Tongue (tissue), 2 donors: ENCODE results near the gene LMOD2. TPM values are rescaled to one million over a fixed set of nuclear protein-coding genes. Genes with fewer than 3 reads are reported as not detected.

Experiments
- DNase-seq: peaks from one replicate; pipeline ENCODE4 v3.0.0-alpha.2; 2015
- total RNA-seq: library from RNA; depleted of rRNA; stranded (reverse); fragments of >200 nt; gene quantifications from one replicate; pipeline ENCODE4 v1.2.3, GENCODE V29; 2014

The LMOD2 gene
- total RNA-seq, 1 donor from 2014 or later: 135 TPM

DNA sequence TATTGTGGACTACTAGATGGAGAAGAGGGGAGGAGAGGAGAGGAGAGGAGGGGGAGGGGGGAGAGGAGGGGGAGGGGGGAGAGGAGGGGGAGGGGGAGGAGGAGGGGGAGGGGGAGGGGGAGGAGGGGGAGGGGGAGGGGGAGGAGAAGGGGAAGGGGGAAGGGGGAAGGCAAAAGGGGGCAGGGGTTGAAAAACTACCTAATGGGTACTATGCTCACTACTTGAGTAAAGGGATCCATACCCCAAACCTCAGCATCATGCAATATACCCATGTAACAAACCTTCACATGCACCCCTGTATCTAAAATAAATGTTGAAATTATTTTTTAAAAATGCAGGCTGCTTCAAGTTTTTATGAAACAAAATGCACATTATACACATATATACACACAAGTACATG is 15.1 kb upstream of the LMOD2 start:
- no peak for DNase-seq

- no peak for DNase-seq
These were observed 13.8 kb upstream of the LMOD2 start for GRCh38 chr7:123641901-123642300.

DNA sequence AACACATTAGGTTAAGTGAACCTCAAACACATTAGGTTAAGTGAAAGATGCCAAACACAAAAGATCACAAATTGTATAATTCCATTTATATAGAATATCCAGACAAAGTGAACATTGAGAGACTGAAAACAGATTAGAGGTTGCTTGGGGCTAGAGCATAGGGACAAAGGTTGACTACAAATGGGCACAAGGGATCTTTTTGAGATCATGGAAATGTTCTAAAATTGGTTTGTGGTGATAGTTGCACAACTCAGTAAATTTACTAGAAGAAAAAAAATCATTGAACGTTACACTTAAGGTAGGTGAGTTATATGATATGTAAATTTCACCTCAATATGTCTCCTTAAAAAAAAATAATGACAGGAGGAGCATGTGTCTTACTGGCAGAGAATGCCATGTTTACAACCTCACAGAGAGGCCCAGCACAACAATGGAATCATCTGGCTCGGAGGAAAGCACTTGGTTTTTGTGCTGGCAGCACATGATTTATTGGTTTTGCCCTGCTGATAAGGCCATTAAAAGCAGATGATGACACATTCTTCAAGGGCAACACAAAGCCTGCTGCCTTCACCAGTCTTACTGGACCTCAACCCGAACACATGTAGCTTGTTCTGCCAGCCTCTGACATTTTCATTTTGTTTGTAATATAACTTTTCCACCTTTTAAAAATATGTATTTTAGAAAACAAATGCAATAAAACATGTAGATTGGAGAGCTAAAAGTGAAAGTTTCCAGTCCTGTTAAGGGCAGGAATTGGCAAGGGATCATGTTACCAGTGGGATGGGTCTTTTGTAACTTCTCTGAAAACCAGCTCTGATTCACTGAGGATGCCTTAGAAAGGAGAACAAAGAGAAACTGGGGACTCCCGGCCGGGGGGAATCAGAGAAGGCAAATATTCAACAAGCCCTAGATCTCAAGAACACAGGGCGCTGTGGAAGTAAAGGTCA is 11.9 kb upstream of the LMOD2 start:
- DNase-seq: peak; percentile 21

GRCh38 chr7:123645516-123645915 is 10.2 kb upstream of the LMOD2 start:
- peak; percentile 43 for DNase-seq

DNA sequence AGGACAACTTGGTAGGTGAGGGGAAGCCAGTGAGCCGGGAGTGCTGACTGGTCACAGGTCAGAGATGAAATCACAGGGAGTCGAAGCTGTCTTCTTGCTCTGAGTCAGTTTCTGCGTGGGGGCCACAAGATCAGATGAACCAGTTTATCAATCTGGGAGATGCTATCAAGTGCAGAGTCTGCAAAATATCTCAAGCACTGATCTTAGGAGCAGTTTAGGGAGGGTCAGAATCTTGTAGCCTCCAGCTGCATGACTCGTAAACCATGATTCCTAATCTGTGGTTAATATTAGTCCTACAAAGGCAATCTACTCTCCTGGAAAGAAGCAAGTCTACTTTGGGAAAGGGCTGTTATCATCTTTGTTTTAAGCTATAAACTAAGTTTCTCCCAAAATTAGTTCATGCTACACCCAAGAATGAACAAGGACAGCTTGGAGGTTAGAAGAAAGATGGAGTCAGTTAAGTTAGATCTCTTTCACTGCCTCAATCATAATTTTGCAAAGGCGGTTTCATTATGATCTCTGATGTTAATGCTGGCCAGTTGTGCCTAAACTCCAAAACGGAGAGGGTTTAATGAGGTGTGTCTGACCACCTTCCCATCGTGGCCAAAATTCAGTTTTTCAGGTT is 8.4 kb upstream of the LMOD2 start:
- DNase-seq: no peak

DNA sequence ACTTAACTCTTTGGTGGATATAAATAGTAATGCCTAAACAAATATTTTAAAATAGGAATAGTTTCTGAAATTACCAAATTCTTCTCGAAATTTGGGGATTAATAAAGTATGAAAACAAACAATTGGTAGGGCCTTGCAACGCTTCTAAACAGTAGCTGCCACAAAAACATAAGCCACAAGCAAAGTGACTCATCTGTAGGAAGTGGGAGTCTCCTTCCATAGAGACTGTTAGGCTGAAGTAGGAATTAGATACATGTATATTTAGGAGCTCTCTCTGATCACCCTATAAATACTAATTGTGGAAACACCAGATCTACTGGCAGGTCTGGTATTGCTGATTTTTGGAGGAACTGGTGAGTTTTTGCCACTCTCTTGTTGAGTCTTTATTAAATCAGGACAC is 5.7 kb upstream of the LMOD2 start:
- DNase-seq: no peak

GRCh38 chr7:123650595-123650994 is 5.1 kb upstream of the LMOD2 start:
- DNase-seq: no peak

GRCh38 chr7:123652406-123652805 is 3.3 kb upstream of the LMOD2 start:
- DNase-seq: no peak

DNA sequence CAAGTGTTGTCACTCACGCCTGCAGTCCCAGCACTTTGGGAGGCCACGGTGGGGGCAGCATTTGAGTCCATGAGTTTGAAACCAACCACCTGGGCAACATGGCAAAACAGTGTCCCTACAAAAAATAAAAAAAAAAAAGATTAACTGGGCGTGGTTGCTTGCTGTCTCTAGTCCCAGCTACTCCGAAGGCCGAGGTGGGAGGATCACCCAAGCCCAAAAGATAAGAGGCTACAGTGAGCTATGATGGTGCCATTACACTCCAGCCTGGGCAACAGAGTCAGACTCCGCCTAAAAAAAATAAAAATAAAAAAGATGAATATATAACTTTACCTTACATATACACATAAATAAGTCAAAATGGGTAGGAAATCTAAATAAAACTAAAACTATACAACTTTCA is 2.5 kb upstream of the LMOD2 start:
- no peak for DNase-seq

DNA sequence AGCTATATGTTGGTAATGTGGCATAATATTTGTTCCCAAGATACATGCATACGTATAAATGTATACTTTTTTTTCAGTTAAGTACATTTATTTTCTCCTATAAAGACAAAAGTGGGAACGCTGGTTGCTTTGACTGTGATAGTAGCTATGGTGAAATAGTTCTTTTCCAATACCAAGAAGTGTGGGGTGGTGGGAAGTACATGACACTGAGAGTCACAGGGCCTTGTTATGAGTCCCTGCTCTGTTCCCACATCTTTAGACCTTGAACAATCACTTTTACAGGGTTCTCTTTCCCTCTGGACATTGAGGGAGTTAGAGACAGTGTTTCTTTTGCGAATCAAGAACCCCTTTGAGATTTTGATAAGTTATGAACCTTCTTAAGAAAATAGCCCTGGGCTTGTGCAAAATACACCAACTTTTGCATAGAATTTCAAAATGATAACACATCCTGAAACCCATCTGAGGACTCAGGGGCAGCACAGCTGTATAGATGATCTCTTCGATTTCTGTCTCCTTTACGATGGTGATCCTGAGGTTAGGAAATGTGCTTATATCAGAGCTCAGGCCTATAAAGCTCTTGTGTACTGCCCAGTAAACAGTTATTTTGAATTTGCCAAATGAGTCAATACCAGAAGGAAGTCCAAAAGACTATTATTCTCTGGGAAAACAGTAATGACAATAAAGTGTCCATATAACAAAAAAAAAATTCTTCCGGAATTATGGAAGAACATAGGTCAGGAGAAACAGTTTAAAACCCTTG is 1.1 kb downstream of the LMOD2 start:
- no peak for DNase-seq

- peak; percentile 31 for DNase-seq
These were observed 1.6 kb downstream of the LMOD2 start for GRCh38 chr7:123657304-123657685.

GRCh38 chr7:123658023-123658422 is 2.4 kb downstream of the LMOD2 start:
- DNase-seq: no peak

DNA sequence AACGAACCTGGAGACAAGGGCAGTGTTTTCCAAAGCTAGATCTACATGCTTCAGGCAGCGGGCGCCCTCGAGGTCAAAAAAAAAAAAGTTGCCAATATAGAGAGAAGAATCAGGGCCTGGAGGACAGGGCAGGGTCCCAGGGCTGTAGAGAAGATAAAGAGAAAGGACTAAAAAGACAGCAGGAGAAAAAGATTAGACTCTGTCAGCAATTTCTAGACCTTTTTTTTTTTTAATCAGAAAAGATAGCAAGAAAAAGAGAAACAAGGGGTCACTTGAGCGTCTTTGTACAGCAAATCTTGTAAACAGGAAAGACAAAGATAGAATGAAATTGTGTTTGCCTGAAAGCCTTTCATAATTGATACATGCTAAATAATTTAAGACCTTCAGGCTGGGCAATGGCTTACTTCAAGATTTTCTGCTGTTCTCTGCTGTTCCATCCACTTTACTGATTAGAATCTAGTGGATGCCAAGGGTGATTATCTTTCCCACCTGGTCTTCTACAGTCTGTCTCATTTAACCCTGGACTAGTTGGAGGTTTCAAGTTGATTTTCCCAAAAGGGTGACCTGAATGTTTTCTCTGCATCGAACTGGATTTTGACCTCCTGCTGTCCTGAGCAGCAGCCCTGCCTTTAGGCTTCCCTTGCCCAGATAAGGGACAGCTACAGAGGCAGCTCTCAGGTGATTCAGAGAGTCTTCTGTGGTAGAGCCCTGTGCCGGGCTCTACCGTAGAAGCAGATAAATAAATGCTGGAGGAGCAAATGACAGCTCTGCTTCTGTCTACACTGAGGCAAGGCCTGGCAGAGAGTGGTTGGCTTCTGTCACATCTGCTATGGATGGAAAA is 5.1 kb downstream of the LMOD2 start:
- DNase-seq: no peak

DNA sequence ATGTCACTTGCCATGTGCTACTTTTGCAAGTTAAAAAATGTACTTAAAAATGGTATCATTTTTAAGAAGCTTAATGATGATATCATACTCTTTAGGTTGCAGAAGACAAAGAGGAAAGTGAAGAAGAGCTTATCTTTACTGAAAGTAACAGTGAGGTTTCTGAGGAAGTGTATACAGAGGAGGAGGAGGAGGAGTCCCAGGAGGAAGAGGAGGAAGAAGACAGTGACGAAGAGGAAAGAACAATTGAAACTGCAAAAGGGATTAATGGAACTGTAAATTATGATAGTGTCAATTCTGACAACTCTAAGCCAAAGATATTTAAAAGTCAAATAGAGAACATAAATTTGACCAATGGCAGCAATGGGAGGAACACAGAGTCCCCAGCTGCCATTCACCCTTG is 6.1 kb downstream of the LMOD2 start:
- no peak for DNase-seq

- no peak for DNase-seq
These were observed 6.6 kb downstream of the LMOD2 start for GRCh38 chr7:123662293-123662692.

- no peak for DNase-seq
These were observed 7.1 kb downstream of the LMOD2 start for GRCh38 chr7:123662755-123663154.

DNA sequence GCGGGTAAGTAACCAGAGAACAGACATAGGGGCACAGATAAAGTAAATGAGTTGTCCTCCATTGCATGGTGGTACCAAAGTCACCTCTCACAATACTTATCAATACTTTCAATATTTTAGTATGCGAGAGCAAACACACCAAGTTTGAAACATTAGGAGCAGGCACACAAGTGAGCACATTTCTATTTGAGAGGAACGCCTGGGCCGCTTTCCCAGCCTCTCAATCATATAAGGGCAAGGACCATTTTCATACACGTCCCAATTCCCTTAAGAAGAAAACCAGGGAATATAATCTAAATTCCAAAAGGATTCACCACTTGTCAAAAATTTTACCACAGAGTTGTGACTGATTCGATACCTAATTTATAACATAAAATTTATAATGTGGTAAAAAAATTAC is 7.5 kb downstream of the LMOD2 start:
- DNase-seq: no peak

- no peak for DNase-seq
These were observed 9.5 kb downstream of the LMOD2 start for GRCh38 chr7:123665157-123665556.

DNA sequence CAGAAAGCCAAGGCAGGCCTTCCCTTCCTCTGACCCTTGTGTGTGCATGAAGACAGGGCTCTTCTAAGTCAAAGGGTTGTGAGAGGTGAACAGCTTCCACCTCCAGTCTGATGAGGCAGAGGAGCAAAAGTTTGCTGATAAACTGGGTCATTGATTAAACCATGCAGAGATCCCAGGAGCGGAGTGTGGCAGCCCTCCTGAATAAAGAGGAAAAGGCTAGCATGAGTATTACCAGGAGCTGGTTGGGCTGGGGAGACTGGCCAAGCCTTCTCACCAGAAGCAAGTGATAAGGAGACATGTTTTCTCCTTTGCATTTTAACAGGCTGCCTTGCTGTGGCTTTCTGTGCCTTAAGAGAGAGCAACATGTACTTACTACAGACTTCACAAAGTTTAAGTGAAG is 10.2 kb downstream of the LMOD2 start:
- no peak for DNase-seq

DNA sequence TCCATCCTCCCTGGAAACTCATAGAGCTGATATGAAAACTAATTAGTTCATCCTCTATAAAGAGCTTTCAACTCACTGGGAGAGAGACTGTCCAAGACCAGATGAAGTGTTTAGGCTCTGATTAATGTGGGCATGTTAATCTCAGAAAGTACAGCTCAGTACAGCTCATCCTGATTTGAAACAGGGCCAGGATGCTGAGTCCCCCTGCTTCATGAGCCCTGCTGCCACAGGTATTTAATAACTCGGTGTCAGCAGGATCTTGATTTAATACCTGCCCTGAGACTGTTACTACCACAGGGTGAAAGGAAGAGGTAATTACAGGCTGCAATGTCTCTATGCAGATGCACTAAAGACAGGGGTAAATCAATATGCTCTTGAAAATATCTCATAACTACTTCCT is 10.8 kb downstream of the LMOD2 start:
- no peak for DNase-seq

- no peak for DNase-seq
These were observed 13.8 kb downstream of the LMOD2 start for GRCh38 chr7:123669485-123669884.

DNA sequence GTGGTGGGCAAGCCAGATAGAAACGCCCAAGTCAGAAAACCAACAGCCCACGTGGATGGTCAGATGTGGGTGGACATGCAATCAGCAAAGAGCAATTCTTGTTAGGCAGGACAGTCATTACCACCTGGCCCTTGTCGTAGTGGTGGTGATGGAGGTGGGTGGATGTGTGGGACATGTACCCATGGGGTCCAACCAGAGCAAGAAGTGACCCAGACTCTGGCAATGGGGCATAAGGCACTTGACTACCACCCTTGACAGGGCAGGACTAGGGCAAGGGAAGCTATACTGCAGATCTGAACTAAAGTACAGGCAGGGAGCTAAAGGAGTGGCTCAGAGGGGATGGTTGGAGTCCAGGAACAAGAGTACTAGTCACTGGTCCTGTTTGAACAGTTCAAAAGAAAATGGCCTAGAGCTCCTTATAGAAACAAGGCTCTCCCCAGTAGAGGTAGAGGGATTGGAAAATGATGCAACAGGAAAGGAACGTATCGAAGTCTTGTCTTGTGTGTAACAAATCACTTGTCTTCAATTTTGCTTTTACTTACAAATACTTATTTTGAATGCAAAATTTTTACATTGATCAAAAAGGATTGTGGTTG is 17.6 kb downstream of the LMOD2 start:
- DNase-seq: no peak
